H1 (cell line): ENCODE results near the gene NR2C2AP.
"Not testable (repeated sequence)": the region's sequence is repeated elsewhere in the genome, so short reads cannot be mapped to it uniquely, and the experiment has no call there.

Experiments used
- ATF2 ChIP-seq: IDR thresholded peaks from 2 replicates; pipeline ENCODE4 v1.6.1; 2012; ENCODE audit warnings: low read length, inconsistent platforms
- BCL11A ChIP-seq, 2 experiments: IDR thresholded peaks; one replicate each; pipeline ENCODE4 v1.6.1; 2011; ENCODE audit warnings: low read depth in 2 of 2, low read length in 2 of 2, mild to moderate bottlenecking in 2 of 2
- CTCF ChIP-seq, 3 experiments: IDR thresholded peaks; 1 replicate in 2 of 3; 2 replicates in 1 of 3; pipeline versions ENCODE4 v1.5.1 to v1.6.1; 2011; ENCODE audit warnings: low read length in 3 of 3, mild to moderate bottlenecking in 3 of 3, inconsistent platforms in 2 of 3, low read depth in 1 of 3, moderate library complexity in 1 of 3; ENCODE audit not compliant: insufficient read depth in 1 of 3; ENCODE audit errors: control extremely low read depth in 1 of 3
- EZH2 ChIP-seq: fragments of 200-600 bp; sonication (generic); IDR thresholded peaks from 2 replicates; pipeline ENCODE4 v1.7.1; 2012; ENCODE audit warnings: low read depth, mild to moderate bottlenecking, moderate library complexity, low read length, inconsistent platforms; ENCODE audit not compliant: severe bottlenecking
- RAD21 ChIP-seq, 2 experiments: IDR thresholded peaks in 1 of 2; conservative IDR thresholded peaks in 1 of 2; 2 replicates each; pipeline ENCODE4 v1.6.1; 2011; ENCODE audit warnings: low read depth in 2 of 2, low read length in 2 of 2, improper control_type of control experiment in 1 of 2, inconsistent platforms in 1 of 2, mild to moderate bottlenecking in 1 of 2, moderate library complexity in 1 of 2
- TEAD4 ChIP-seq: IDR thresholded peaks from 2 replicates; pipeline ENCODE4 v1.6.1; 2012; ENCODE audit warnings: low read depth, low read length, inconsistent platforms, mixed read lengths
- YY1 ChIP-seq: IDR thresholded peaks from 2 replicates; pipeline ENCODE4 v1.6.1; 2011; ENCODE audit warnings: low read depth, mild to moderate bottlenecking, low read length

GRCh38 chr19:19221000-19221399 is 17.8 kb upstream of the NR2C2AP start:
- not testable (repeated sequence) for TF ChIP-seq RAD21 (IDR thresholded peaks at IDR 0.05 in 1 of 2, conservative IDR thresholded peaks at IDR 0.05 in 1 of 2; ENCODE audit: low read depth in 2 of 2, low read length in 2 of 2); YY1; ATF2; TEAD4; CTCF (IDR thresholded peaks at IDR 0.05; ENCODE audit: control extremely low read depth in 1 of 3, insufficient read depth in 1 of 3, low read depth in 1 of 3, low read length in 3 of 3); EZH2; BCL11A (IDR thresholded peaks at IDR 0.05; ENCODE audit: low read depth in 2 of 2, low read length in 2 of 2)
